H1 (cell line): Measurements from ENCODE around the gene PKD1. TPM values are rescaled to one million over a fixed set of nuclear protein-coding genes. Genes with fewer than 3 reads are reported as not detected.

Experiments used
- CTCF ChIA-PET: fragments of 300-600 bp; sonication (Branson Sonifier 250); formaldehyde crosslinking; loops from one replicate; lab custom pipeline; 2021; ENCODE audit not compliant: partially characterized antibody; lab: Charles Lee
- POLR2A ChIA-PET: fragments of 300-600 bp; sonication (Branson Sonifier 250); formaldehyde crosslinking; loops from one replicate; lab custom pipeline; 2021; ENCODE audit warnings: inconsistent platforms; ENCODE audit not compliant: partially characterized antibody; lab: Charles Lee
- DNase-seq, 2 experiments: peaks; one replicate each; pipeline versions ENCODE4 v3.0.0 to v3.0.0-alpha.2; 2010 to 2022; ENCODE audit warnings: low spot score in 2 of 2, low read depth in 1 of 2, mixed read lengths in 1 of 2
- FAIRE-seq: peaks from 2 replicates; lab custom pipeline; 2011; peaks lifted over from hg19 to GRCh38; lab: Jason Lieb, UNC
- H2AFZ ChIP-seq: 2 replicates; pipeline ENCODE4 v1.8.1; 2012; ENCODE audit warnings: low read length, inconsistent platforms
- H2AK5ac ChIP-seq: 2 replicates; pipeline ENCODE4 v1.6.1; 2013; ENCODE audit warnings: low read depth, low read length
- H2BK120ac ChIP-seq: replicated peaks from 2 replicates; pipeline ENCODE3; 2013; ENCODE audit warnings: low read depth, low read length, inconsistent platforms
- H2BK12ac ChIP-seq: 2 replicates; pipeline ENCODE4 v1.6.1; 2013; ENCODE audit warnings: low read depth, low read length
- H2BK15ac ChIP-seq: 2 replicates; pipeline ENCODE4 v1.6.1; 2013; ENCODE audit warnings: low read length
- H2BK20ac ChIP-seq: 2 replicates; pipeline ENCODE4 v1.6.1; 2013; ENCODE audit warnings: low read length
- H2BK5ac ChIP-seq: 2 replicates; pipeline ENCODE4 v1.6.1; 2013; ENCODE audit warnings: low read depth, low read length
- H3K14ac ChIP-seq: 2 replicates; pipeline ENCODE4 v1.6.1; 2013; ENCODE audit warnings: inconsistent platforms; ENCODE audit not compliant: insufficient read length
- H3K18ac ChIP-seq: 2 replicates; pipeline ENCODE4 v1.6.1; 2013; ENCODE audit warnings: low read length; ENCODE audit errors: extremely low read depth
- H3K23ac ChIP-seq: 2 replicates; pipeline ENCODE4 v1.6.1; 2013; ENCODE audit warnings: inconsistent platforms; ENCODE audit not compliant: insufficient read length
- H3K23me2 ChIP-seq: 2 replicates; pipeline ENCODE4 v1.6.1; 2013; ENCODE audit warnings: low read depth, low read length
- H3K27ac ChIP-seq: 2 replicates; pipeline ENCODE4 v1.6.1; 2011; ENCODE audit warnings: low read depth, low read length, inconsistent platforms
- H3K27me3 ChIP-seq, 4 experiments: replicated peaks in 1 of 4; 1 replicate in 1 of 4; 2 replicates in 3 of 4; pipeline versions ENCODE4 v1.6.1 to v1.8.1; 2011 to 2013; ENCODE audit warnings: low read length in 3 of 4, mild to moderate bottlenecking in 3 of 4, inconsistent platforms in 2 of 4, mixed read lengths in 2 of 4, moderate library complexity in 1 of 4; ENCODE audit not compliant: control insufficient read depth in 3 of 4, insufficient read depth in 3 of 4; ENCODE audit errors: extremely low read depth in 1 of 4
- H3K36me3 ChIP-seq, 4 experiments: 2 replicates each; pipeline versions ENCODE4 v1.6.1 to v1.8.1; 2011 to 2013; ENCODE audit warnings: mild to moderate bottlenecking in 4 of 4, low read length in 3 of 4, moderate library complexity in 2 of 4, control low read depth in 1 of 4, inconsistent platforms in 1 of 4; ENCODE audit not compliant: insufficient read depth in 4 of 4, control insufficient read depth in 2 of 4
- H3K4ac ChIP-seq: replicated peaks from 2 replicates; pipeline ENCODE3; 2013; ENCODE audit warnings: low read length, low read depth, mixed read lengths, inconsistent platforms; ENCODE audit not compliant: insufficient read length
- H3K4me1 ChIP-seq, 4 experiments: replicated peaks in 1 of 4; 1 replicate in 1 of 4; 2 replicates in 3 of 4; pipeline versions ENCODE4 v1.6.1 to v1.8.1; 2011 to 2013; ENCODE audit warnings: low read length in 3 of 4, inconsistent platforms in 2 of 4, mixed read lengths in 1 of 4; ENCODE audit not compliant: insufficient read depth in 4 of 4, control insufficient read depth in 3 of 4
- H3K4me2 ChIP-seq, 2 experiments: 2 replicates each; pipeline versions ENCODE4 v1.6.1 to v1.8.1; 2011 to 2013; ENCODE audit warnings: low read depth in 2 of 2, low read length in 2 of 2, control low read depth in 1 of 2, inconsistent platforms in 1 of 2, mild to moderate bottlenecking in 1 of 2; ENCODE audit not compliant: insufficient read depth in 1 of 2
- H3K4me3 ChIP-seq, 4 experiments: fragments of 200-600, 300-600 bp in 1 of 4; sonication (generic), shearing (Covaris generic), sonication (Bioruptor Twin) in 1 of 4; 2 replicates each; pipeline versions ENCODE4 v1.5.1 to v1.8.1; 2011 to 2016; ENCODE audit warnings: low read length in 4 of 4, low read depth in 3 of 4, control low read depth in 2 of 4, inconsistent platforms in 2 of 4, mild to moderate bottlenecking in 2 of 4, mixed read lengths in 1 of 4, moderate library complexity in 1 of 4; ENCODE audit not compliant: insufficient read depth in 2 of 4; ENCODE audit errors: extremely low read depth in 1 of 4
- H3K56ac ChIP-seq: replicated peaks from 2 replicates; pipeline ENCODE3; 2013; ENCODE audit warnings: low read depth, mild to moderate bottlenecking, mixed read lengths, low read length, inconsistent platforms; ENCODE audit not compliant: insufficient read length
- H3K79me1 ChIP-seq: 2 replicates; pipeline ENCODE4 v1.6.1; 2013; ENCODE audit warnings: low read depth, low read length, control low read depth
- H3K79me2 ChIP-seq, 2 experiments: 2 replicates each; pipeline versions ENCODE4 v1.6.1 to v1.8.1; 2012 to 2013; ENCODE audit warnings: low read length in 2 of 2, mild to moderate bottlenecking in 2 of 2, inconsistent platforms in 1 of 2; ENCODE audit not compliant: insufficient read depth in 2 of 2, control insufficient read depth in 1 of 2
- H3K9ac ChIP-seq, 4 experiments: replicated peaks in 1 of 4; 1 replicate in 1 of 4; 2 replicates in 3 of 4; pipeline versions ENCODE4 v1.6.1 to v1.8.1; 2011 to 2013; ENCODE audit warnings: low read depth in 3 of 4, low read length in 3 of 4, control low read depth in 2 of 4, mild to moderate bottlenecking in 2 of 4, moderate library complexity in 2 of 4, inconsistent platforms in 1 of 4; ENCODE audit errors: extremely low read depth in 1 of 4
- H3K9me3 ChIP-seq, 2 experiments: 2 replicates each; pipeline versions ENCODE4 v1.6.1 to v1.8.1; 2012 to 2013; ENCODE audit warnings: mild to moderate bottlenecking in 2 of 2, moderate library complexity in 2 of 2, control low read depth in 1 of 2, inconsistent platforms in 1 of 2, low read depth in 1 of 2, low read length in 1 of 2, mixed read lengths in 1 of 2; ENCODE audit not compliant: insufficient read depth in 2 of 2
- H4K20me1 ChIP-seq, 2 experiments: replicated peaks in 1 of 2; 2 replicates each; pipeline versions ENCODE3 to v1.8.1; 2011 to 2013; ENCODE audit warnings: inconsistent platforms in 2 of 2, low read length in 2 of 2, mild to moderate bottlenecking in 1 of 2; ENCODE audit not compliant: insufficient read depth in 2 of 2, control insufficient read depth in 1 of 2
- H4K5ac ChIP-seq: 2 replicates; pipeline ENCODE4 v1.6.1; 2013; ENCODE audit warnings: low read length, low read depth, mixed read lengths, inconsistent platforms; ENCODE audit not compliant: insufficient read length
- H4K8ac ChIP-seq: 2 replicates; pipeline ENCODE4 v1.8.0; 2013; ENCODE audit warnings: mild to moderate bottlenecking, moderate library complexity, low read length, inconsistent platforms; ENCODE audit not compliant: insufficient read depth; ENCODE audit errors: extremely low read depth
- H4K91ac ChIP-seq: replicated peaks from 2 replicates; pipeline ENCODE3; 2013; ENCODE audit warnings: low read length, mixed read lengths, inconsistent platforms; ENCODE audit not compliant: insufficient read length
- BRCA1 ChIP-seq: IDR thresholded peaks from 2 replicates; pipeline ENCODE4 v1.6.1; 2012; ENCODE audit warnings: low read depth, low read length, improper control_type of control experiment
- GTF2F1 ChIP-seq: IDR thresholded peaks from 2 replicates; pipeline ENCODE4 v1.6.1; 2012; ENCODE audit warnings: low read depth, low read length, improper control_type of control experiment, borderline replicate concordance
- RAD21 ChIP-seq, 2 experiments: IDR thresholded peaks in 1 of 2; conservative IDR thresholded peaks in 1 of 2; 2 replicates each; pipeline ENCODE4 v1.6.1; 2011; ENCODE audit warnings: low read depth in 2 of 2, low read length in 2 of 2, improper control_type of control experiment in 1 of 2, inconsistent platforms in 1 of 2, mild to moderate bottlenecking in 1 of 2, moderate library complexity in 1 of 2
- SRF ChIP-seq: IDR thresholded peaks from 2 replicates; pipeline ENCODE4 v1.6.1; 2011; ENCODE audit warnings: mild to moderate bottlenecking, low read depth, low read length, moderate library complexity
- WGBS, 2 experiments: shearing (Covaris generic) in 1 of 2; methylation state at CpG; one replicate each; pipeline versions ENCODE4 v1.1.6 to v1.1.7; 2013 to 2015; ENCODE audit warnings: low lambda C conversion rate in 2 of 2, mixed read lengths in 2 of 2, inconsistent platforms in 1 of 2, low coverage in 1 of 2, missing lambda C conversion rate in 1 of 2; ENCODE audit not compliant: insufficient replicate concordance in 2 of 2, insufficient coverage in 1 of 2, insufficient read length in 1 of 2; ENCODE audit errors: extremely low coverage in 1 of 2, missing lambda C conversion rate in 1 of 2; 5-methylcytosine and 5-hydroxymethylcytosine counted together
- polyA plus RNA-seq, 7 experiments: library from polyadenylated mRNA; depleted of rRNA in 3 of 7; stranded (reverse) in 5 of 7; unstranded in 2 of 7; fragments of >200 nt in 5 of 7; fragments of 200-250 nt in 2 of 7; gene quantifications; 1 replicate in 5 of 7; 2 replicates in 1 of 7; 4 replicates in 1 of 7; pipeline versions ENCODE4 v1.2.1 to v1.2.3, GENCODE V29; 2011 to 2013; ENCODE audit warnings: missing spikeins in 2 of 7, mixed read lengths in 2 of 7
- total RNA-seq: library from RNA; stranded (reverse); fragmentation: NEBNext Ultra II Directional; extraction: Animal tissue kit (Norgen Biotek cat#: 25700); gene quantifications from 2 replicates; pipeline ENCODE4 v1.2.1, GENCODE V29; 2021
- TF ChIP-seq, protein P1 (sequence below), 3 experiments: IDR thresholded peaks; 1 replicate in 2 of 3; 2 replicates in 1 of 3; pipeline versions ENCODE4 v1.5.1 to v1.6.1; 2011; ENCODE audit warnings: low read length in 3 of 3, mild to moderate bottlenecking in 3 of 3, inconsistent platforms in 2 of 3, low read depth in 1 of 3, moderate library complexity in 1 of 3; ENCODE audit not compliant: insufficient read depth in 1 of 3; ENCODE audit errors: control extremely low read depth in 1 of 3
- TF ChIP-seq, protein P2 (sequence below): IDR thresholded peaks from 2 replicates; pipeline ENCODE4 v1.6.1; 2011; ENCODE audit warnings: low read length, improper control_type of control experiment

PKD1 gene
- total and polyA plus RNA-seq, 2 of the 8 experiments (the other 6 are each of a cell fraction or from before 2014, with no cell fraction given) = 40.6 to 52.7 TPM

DNA sequence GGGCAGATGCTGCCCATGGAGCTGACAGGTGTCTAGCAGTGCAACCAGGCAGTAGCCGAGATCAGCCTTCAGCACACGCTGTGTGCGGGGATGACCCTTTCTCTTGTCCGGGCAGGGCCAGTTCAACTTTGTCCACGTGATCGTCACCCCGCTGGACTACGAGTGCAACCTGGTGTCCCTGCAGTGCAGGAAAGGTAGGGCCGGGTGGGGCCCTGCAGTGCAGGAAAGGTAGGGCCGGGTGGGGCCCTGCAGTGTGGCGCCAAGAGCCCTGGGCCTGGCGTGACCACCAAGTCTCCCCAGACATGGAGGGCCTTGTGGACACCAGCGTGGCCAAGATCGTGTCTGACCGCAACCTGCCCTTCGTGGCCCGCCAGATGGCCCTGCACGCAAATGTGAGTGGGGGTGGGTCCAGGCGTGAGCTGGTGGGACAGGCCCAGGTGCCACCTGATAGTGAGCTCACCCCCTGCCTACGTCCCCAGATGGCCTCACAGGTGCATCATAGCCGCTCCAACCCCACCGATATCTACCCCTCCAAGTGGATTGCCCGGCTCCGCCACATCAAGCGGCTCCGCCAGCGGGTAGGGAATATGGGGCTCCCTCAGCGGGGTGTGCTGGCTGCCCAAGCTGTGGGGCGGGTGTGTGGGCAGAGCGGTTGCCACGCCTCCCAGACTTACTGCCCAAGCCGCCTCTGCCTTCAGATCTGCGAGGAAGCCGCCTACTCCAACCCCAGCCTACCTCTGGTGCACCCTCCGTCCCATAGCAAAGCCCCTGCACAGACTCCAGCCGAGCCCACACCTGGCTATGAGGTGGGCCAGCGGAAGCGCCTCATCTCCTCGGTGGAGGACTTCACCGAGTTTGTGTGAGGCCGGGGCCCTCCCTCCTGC is 47.7 kb downstream of the PKD1 start:
- 96% methylated on average over 36 of the region's 41 CpGs; no CpG with 5 or more reads in 1 of the 2 experiments for WGBS, 2 experiments
- TF ChIP-seq BRCA1 (no peak), RAD21 (IDR thresholded peaks at IDR 0.05 in 1 of 2, conservative IDR thresholded peaks at IDR 0.05 in 1 of 2; ENCODE audit: low read depth in 2 of 2, low read length in 2 of 2) (no peak), SRF (no peak), GTF2F1 (no peak)
- TF ChIP-seq, protein P1, sequence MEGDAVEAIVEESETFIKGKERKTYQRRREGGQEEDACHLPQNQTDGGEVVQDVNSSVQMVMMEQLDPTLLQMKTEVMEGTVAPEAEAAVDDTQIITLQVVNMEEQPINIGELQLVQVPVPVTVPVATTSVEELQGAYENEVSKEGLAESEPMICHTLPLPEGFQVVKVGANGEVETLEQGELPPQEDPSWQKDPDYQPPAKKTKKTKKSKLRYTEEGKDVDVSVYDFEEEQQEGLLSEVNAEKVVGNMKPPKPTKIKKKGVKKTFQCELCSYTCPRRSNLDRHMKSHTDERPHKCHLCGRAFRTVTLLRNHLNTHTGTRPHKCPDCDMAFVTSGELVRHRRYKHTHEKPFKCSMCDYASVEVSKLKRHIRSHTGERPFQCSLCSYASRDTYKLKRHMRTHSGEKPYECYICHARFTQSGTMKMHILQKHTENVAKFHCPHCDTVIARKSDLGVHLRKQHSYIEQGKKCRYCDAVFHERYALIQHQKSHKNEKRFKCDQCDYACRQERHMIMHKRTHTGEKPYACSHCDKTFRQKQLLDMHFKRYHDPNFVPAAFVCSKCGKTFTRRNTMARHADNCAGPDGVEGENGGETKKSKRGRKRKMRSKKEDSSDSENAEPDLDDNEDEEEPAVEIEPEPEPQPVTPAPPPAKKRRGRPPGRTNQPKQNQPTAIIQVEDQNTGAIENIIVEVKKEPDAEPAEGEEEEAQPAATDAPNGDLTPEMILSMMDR (IDR thresholded peaks at IDR 0.05; ENCODE audit: control extremely low read depth in 1 of 3, insufficient read depth in 1 of 3, low read depth in 1 of 3, low read length in 3 of 3) = no peak
- TF ChIP-seq, protein P2, sequence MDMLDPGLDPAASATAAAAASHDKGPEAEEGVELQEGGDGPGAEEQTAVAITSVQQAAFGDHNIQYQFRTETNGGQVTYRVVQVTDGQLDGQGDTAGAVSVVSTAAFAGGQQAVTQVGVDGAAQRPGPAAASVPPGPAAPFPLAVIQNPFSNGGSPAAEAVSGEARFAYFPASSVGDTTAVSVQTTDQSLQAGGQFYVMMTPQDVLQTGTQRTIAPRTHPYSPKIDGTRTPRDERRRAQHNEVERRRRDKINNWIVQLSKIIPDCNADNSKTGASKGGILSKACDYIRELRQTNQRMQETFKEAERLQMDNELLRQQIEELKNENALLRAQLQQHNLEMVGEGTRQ = no peak

More for the DNA sequence above, 47.7 kb downstream of the PKD1 start:
- Histone ChIP-seq H3K36me3 (peaks cover 0 to 24% (median 0%) of the 10 kb centered on the region in 4 experiments; a peak in 4 of 8 replicates), H4K20me1 (peaks cover 8 to 14% of the 10 kb centered on the region in 2 experiments), H3K23me2 (peaks cover 6% of the 10 kb centered on the region; the same call in 1 of the 2 replicates), H2BK120ac (no peak overlapping the region), H3K4me2 (no peak overlapping the region), H3K4me1 (peaks cover 0 to 12% (median 9%) of the 10 kb centered on the region in 4 experiments; a peak in 5 of 7 replicates), H3K14ac (no peak overlapping the region), H3K9me3 (no peaks in the 10 kb centered on the region), H3K9ac (no peak overlapping the region; a peak in 1 of 7 replicates), H3K56ac (no peak overlapping the region), H3K23ac (no peak overlapping the region), H3K79me2 (no peaks in the 10 kb centered on the region), H2BK5ac (no peak overlapping the region), H2AFZ (no peak overlapping the region), H2BK12ac (no peak overlapping the region), H2BK20ac (no peak overlapping the region), H3K79me1 (no peaks in the 10 kb centered on the region), H3K27ac (no peak overlapping the region), H3K18ac (no peak overlapping the region), H3K4ac (no peak overlapping the region), H3K27me3 (no peaks in the 10 kb centered on the region), H4K5ac (no peak overlapping the region), H4K8ac (no peak overlapping the region), H3K4me3 (no peak overlapping the region), H2AK5ac (no peak overlapping the region), H2BK15ac (no peak overlapping the region), H4K91ac (no peak overlapping the region)
- ChIA-PET POLR2A (interaction anchor here (0.8 to 6.9 kb wide), 5 partner anchors 9 to 91 kb away, joined by 4 to 50 read pairs (median 4); partner anchors contain the start of gene TRAF7), CTCF (interaction anchor here (0.8 to 3.8 kb wide), 5 partner anchors 32 to 84 kb away, joined by 3 to 15 read pairs (median 4); no protein-coding TSS in a partner anchor)
- DNase-seq (no peak), FAIRE-seq (no peak)
